ENCODE data around the gene CCL4L2. TPM values are rescaled to one million over a fixed set of nuclear protein-coding genes. Genes with fewer than 3 reads are reported as not detected.
"Not testable (repeated sequence)": the region's sequence is repeated elsewhere in the genome, so short reads cannot be mapped to it uniquely, and the experiment has no call there.

Gene CCL4L2
- total RNA-seq, 2 experiments from 2014 or later: 95.1 to 102 TPM

GRCh38 chr17:36197387-36197703 lies 13.5 kb upstream of the CCL4L2 start:
- intact Hi-C loops (cut with micrococcal nuclease): loop anchor here (10.0 kb wide), 1 partner anchor 103 kb away; the partner anchor contains the start of gene CCL3
- DNase-seq: no peak
- H3K4me1 Mint-ChIP-seq (ENCODE audit: low read depth): peaks cover 59% of the 10 kb centered on the region
- peak overlapping the region; percentile 74 for H3K27ac Mint-ChIP-seq
- no peak for ATAC-seq
- peaks cover 9% of the 10 kb centered on the region for H3K27me3 Mint-ChIP-seq
- ChIA-PET CTCF (interaction anchor here (0.9 to 1.2 kb wide), 2 partner anchors 14 to 49 kb away, joined by 3 to 4 read pairs; partner anchors contain the start of gene CCL4L2), POLR2A (no interaction called here)
- H3K36me3 Mint-ChIP-seq (ENCODE audit: low read depth): no peaks in the 10 kb centered on the region
- no peak for TF ChIP-seq CTCF (IDR thresholded peaks at IDR 0.05)
- peak overlapping the region; percentile 28 for H3K4me3 Mint-ChIP-seq
- H3K9me3 Mint-ChIP-seq: no peaks in the 10 kb centered on the region

- Mint-ChIP-seq H3K4me3 (peak overlapping the region; percentile 4), H3K27me3 (peaks cover 9% of the 10 kb centered on the region)
Measured at GRCh38 chr17:36198831-36199465, 11.9 kb upstream of the CCL4L2 start.

GRCh38 chr17:36201102-36201501 lies 9.8 kb upstream of the CCL4L2 start:
- peaks cover 59% of the 10 kb centered on the region for H3K4me1 Mint-ChIP-seq (ENCODE audit: low read depth)
- DNase-seq; H3K36me3 Mint-ChIP-seq (ENCODE audit: low read depth); H3K27me3 Mint-ChIP-seq; CTCF ChIA-PET; POLR2A ChIA-PET; ATAC-seq; H3K9me3 Mint-ChIP-seq; intact Hi-C loops (cut with micrococcal nuclease): not testable (repeated sequence)
- peak overlapping the region; percentile 86 for H3K27ac Mint-ChIP-seq
- H3K4me3 Mint-ChIP-seq: peak overlapping the region; percentile 33

More at GRCh38 chr17:36198831-36199465, 11.9 kb upstream of the CCL4L2 start:
- Mint-ChIP-seq H3K4me1 (ENCODE audit: low read depth) (peaks cover 57% of the 10 kb centered on the region), H3K27ac (peak overlapping the region; percentile 84), H3K9me3 (no peaks in the 10 kb centered on the region), H3K36me3 (ENCODE audit: low read depth) (no peaks in the 10 kb centered on the region)
- intact Hi-C loops (cut with micrococcal nuclease): loop anchor here (10.0 kb wide), 1 partner anchor 104 kb away; the partner anchor contains the start of gene CCL3
- no peak for TF ChIP-seq CTCF (IDR thresholded peaks at IDR 0.05)
- ATAC-seq (peak; percentile 86), DNase-seq (peak; percentile 78)
- ChIA-PET POLR2A (no interaction called here), CTCF (no interaction called here)

GRCh38 chr17:36201506-36201905 lies 9.4 kb upstream of the CCL4L2 start:
- POLR2A ChIA-PET; ATAC-seq; H3K36me3 Mint-ChIP-seq (ENCODE audit: low read depth); intact Hi-C loops (cut with micrococcal nuclease); H3K27me3 Mint-ChIP-seq; H3K9me3 Mint-ChIP-seq; CTCF ChIA-PET: not testable (repeated sequence)
- Mint-ChIP-seq H3K4me1 (ENCODE audit: low read depth) (peaks cover 60% of the 10 kb centered on the region), H3K4me3 (peak overlapping the region; percentile 33), H3K27ac (peak overlapping the region; percentile 86)
- peak; percentile 65 for DNase-seq

GRCh38 chr17:36203335-36203734 lies 7.5 kb upstream of the CCL4L2 start:
- TF ChIP-seq CTCF (IDR thresholded peaks at IDR 0.05): no peak
- intact Hi-C loops (cut with micrococcal nuclease): no loop called here
- peaks cover 58% of the 10 kb centered on the region for H3K4me1 Mint-ChIP-seq (ENCODE audit: low read depth)
- DNase-seq (no peak), ATAC-seq (no peak)
- no peaks in the 10 kb centered on the region for H3K9me3 Mint-ChIP-seq
- peaks cover 12% of the 10 kb centered on the region for H3K27me3 Mint-ChIP-seq
- ChIA-PET CTCF (interaction anchor here (1.5 kb wide), 1 partner anchor 131 kb away, joined by 3 read pairs; no protein-coding TSS in a partner anchor), POLR2A (no interaction called here)
- H3K36me3 Mint-ChIP-seq (ENCODE audit: low read depth): no peaks in the 10 kb centered on the region
- H3K27ac Mint-ChIP-seq: no peak overlapping the region
- H3K4me3 Mint-ChIP-seq: no peak overlapping the region

GRCh38 chr17:36204724-36205500 lies 6.0 kb upstream of the CCL4L2 start:
- Mint-ChIP-seq H3K27me3 (peaks cover 12% of the 10 kb centered on the region), H3K4me3 (no peak overlapping the region), H3K4me1 (ENCODE audit: low read depth) (peaks cover 45% of the 10 kb centered on the region), H3K36me3 (ENCODE audit: low read depth) (no peaks in the 10 kb centered on the region), H3K27ac (no peak overlapping the region), H3K9me3 (no peaks in the 10 kb centered on the region)
- intact Hi-C loops (cut with micrococcal nuclease): no loop called here
- TF ChIP-seq CTCF (IDR thresholded peaks at IDR 0.05): no peak
- ATAC-seq (no peak), DNase-seq (no peak)
- ChIA-PET CTCF (no interaction called here), POLR2A (no interaction called here)
